HG03571 (cell line): ENCODE measurements around the gene TXNDC16.
"Not testable (repeated sequence)": the region's sequence is repeated elsewhere in the genome, so short reads cannot be mapped to it uniquely, and the experiment has no call there.

Source experiments
- ATAC-seq: cut with Tn5 transposase; IDR thresholded peaks from one replicate; pipeline ENCODE4 v1.9.1; 2021; ENCODE audit not compliant: unreplicated experiment

The TXNDC16 gene

GRCh38 chr14:52545584-52546317 lies 6.6 kb downstream of the TXNDC16 start:
- ATAC-seq = no peak

- ATAC-seq = no peak
Measured at GRCh38 chr14:52538623-52539022, 13.7 kb downstream of the TXNDC16 start.

- no peak for ATAC-seq
Measured at GRCh38 chr14:52536269-52536668, 16.0 kb downstream of the TXNDC16 start.

- ATAC-seq = no peak
Measured at GRCh38 chr14:52531481-52531880, 20.8 kb downstream of the TXNDC16 start.

- no peak for ATAC-seq
Measured at GRCh38 chr14:52527052-52527451, 25.3 kb downstream of the TXNDC16 start.

DNA sequence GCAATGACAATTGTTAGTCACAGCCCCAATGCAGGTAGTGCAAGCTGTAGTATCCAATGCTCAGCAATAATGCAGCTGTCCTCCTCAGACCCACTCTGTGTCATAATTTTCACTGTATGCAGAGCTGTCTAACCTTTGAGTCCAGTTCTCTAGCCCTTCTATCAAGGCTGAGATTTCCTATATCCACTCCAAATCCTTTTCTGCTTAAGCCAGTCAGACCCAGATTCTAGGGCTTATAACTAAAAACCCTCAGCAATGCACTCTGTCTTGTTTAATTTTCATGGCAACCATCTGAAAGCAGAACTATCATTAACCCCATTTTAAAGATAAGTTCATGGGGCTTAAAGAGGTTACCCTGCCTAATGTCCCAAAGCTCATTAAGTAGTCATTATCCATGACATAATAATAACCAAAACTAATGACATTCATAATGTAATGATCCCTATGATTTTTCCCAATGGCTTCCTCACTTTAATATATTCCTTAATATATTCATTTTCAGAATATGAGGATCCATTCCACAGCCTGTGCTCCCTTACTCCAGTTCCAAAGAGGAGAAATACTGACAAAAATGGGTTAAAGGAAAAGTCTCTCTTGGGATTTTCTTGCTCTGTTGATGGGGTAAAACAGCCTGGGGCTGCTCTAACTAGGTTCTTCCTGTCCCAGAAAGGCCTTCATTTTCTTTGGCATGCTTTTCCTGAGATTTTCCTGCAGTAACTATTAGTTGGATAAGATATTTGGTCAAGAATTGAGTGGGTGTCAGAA lies 29.5 kb downstream of the TXNDC16 start:
- no peak for ATAC-seq

- ATAC-seq = no peak
Measured at GRCh38 chr14:52522033-52522432, 30.3 kb downstream of the TXNDC16 start.

DNA sequence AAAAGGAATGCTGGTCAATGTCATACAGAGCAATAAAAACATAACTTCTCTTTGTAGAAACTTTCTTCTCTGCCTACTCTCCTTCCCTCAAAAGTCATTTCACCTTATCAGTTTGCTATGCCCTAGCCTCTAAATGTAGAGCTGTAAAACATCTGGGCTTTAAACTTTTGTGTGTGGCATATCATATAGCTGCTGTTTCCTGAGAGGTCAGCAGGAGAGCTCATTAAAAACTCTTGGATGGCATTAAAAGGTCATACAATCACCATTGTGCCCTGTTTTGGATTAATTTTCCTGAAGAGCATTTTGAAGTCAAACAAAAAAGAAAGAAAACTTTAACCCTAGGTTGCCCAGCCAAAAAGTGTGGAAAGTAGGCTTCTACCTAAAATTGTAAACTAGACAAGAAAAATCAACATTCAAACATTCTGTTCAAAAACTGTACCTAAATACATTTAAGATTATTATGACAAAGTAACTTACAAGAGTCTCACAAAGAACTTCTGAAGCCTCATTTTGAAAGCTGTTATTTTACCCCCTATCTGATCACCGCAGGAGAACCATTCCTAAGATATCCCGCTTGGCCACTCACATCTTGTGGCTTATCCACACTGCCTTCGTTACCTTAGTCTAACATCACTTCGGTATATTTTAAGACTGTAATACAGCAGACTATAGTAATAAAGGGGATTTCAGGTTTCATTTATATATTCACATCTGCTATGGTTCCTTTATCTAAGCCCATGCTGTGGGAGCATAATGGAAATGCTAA lies 38.1 kb downstream of the TXNDC16 start:
- ATAC-seq = no peak

DNA sequence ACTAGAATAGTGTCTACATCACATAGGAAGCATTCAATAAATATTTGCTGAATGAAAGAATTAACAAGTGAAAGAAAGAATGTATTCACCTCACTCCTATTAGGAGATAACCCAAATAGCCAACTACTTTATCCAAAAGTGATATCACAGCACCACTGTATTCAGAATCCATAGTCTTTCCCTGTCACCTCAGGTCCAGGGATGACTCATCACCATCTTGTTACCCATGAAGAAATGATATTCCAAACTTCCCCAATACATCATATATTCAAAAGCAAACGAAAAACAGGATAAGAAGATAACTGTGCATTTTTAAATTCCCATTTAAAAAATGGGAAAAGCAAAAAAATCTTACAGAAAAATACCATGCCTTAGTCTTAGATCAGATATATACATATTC lies 39.1 kb downstream of the TXNDC16 start:
- ATAC-seq = no peak

GRCh38 chr14:52494444-52494843 lies 57.9 kb downstream of the TXNDC16 start:
- ATAC-seq = no peak

DNA sequence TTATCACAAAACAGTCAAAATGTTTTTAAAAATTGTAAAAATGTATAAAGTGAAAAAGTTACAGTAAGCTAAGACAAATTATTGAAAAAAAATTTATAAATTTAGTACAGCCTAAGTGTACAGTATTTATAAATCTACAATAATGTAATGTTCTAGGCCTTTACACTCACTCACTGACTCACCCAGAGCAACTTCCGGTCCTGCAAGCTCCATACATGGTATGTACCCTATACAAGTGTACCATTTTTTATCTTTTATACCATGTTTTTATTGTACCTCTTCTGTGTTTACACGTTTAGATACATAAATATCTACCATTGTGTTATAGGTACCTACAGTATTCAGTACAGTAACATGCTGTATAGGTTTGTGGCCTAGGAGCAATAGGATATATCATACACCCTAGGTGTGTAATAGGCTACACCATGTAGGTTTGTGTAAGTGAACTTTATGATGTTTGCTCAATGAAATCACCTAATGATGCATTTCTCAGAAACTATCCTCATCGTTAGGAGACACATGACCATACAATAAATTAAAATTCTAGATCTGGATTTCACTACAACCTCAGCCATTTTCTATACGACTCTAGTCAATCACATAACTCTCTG lies 66.8 kb downstream of the TXNDC16 start:
- ATAC-seq = no peak

DNA sequence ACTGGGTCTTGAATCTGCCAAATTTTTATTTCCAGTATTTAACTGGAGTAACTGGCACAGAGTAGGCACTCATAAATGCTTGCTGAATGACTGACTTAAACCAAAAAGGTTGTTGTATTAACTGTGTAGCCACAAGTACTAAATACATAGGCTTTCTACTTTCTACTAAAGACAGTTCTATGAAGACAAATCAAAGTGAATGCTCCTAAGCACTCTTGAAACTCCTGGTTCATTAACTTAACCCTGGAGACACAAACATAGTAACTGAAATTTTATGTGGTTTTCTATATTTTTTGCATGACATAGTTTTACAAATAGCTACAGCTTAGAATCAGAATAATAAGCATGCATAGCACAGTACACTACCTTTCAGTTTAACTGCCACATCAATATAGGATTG lies 70.4 kb downstream of the TXNDC16 start:
- ATAC-seq = no peak

DNA sequence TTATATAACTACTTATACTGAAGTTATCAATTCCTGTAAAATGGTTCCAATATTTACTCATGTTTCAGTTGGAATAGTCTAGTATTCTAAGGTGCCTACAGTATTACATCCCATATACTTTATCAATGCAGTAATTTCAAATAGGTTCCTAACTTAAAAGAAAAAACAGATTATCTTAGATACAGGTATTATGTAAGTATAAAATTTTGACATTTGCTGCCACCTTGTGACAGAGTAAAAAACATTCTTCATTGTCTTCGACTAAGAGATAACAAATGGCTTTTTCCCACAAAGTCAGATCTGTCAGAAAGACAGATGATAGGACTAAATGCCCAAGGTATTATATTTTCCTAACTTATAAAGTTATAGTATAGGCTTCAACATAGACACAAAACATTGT lies 78.7 kb downstream of the TXNDC16 start:
- no peak for ATAC-seq

DNA sequence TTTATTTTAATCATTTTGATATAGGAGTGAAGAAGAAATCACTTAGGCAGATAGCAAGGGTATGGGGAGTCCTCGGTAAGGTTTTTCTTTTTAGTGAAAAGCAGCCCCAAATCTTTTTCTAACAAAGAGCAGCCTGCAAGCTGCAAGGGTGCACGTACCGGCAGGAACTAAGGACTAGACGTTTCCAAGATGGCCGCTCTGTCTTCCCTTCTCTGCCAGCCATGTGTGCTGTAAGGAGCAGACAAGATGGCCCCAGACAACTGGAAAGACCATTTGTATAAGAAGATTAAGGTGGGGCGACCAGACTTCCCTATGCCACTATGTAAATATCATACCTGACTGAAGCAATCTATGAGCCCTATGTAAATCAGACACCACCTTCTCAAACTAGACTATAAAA lies 79.6 kb downstream of the TXNDC16 start:
- no peak for ATAC-seq

DNA sequence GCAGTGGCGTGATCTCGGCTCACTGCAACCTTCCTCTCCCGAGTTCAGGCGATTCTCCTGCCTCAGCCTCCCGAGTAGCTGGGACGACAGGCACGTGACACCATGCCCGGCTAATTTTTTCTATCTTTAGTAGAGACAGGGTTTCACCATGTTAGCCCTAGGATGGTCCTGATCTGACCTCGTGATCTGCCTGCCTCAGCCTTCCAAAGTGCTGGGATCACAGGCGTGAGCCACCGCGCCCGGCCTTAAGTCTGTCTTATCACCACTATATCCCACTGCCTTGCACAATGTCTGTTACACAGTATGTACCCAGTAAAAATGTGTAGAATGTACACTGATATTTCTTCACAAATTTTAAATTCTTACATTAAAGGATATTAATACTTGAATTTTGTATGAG lies 80.1 kb downstream of the TXNDC16 start:
- ATAC-seq = not testable (repeated sequence)

DNA sequence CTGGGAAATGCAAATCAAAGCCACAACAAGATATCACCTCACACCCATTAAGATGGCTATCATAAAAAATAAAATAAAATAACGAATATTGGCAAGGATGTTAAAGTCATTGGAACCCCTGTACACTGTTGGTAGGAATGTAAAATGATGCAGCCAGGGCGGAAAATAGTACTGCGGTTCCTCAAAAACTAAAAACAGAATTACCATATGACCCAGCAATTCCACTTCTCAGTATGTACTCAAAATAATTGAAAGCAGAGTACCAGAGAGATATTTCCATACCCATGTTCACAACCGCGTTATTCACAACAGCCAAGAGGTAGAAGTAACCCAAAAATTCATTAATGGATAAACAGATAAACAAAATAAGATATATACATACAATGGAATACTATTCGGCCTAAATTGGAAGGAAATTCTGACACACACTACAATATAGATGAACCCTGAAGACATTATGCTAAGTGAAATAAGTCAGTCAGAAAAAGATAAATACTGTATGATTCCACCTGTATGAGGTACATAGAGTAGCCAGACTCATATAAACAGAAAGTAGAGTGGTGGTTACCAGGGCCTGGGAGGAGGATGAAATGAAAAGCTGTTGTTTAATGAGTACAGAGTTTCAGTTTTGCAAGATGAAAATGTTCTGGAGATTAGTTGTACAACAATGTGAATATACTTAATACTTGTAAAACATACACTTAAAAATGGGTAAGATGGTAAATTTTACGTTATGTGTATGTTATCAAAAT lies 84.6 kb downstream of the TXNDC16 start:
- ATAC-seq = no peak

GRCh38 chr14:52464175-52464574 lies 88.1 kb downstream of the TXNDC16 start:
- ATAC-seq = no peak

DNA sequence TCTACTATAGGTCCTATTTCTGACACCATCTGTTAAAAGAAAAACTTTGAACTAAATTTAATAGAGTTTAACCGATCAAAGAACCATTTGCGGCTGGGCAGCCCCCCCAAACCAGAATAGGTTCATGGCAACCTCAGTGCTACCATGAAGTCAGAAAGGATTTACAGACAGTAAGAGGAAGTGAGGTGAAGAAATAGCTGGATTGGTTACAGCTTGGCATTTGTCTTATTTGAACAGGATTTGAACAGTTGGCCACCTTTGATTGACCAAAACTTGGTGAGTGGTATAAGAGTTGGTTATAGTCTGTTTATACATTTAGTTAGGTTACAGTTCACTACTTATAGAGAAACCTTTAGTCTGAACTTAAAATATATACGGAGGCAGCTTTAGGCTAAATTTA lies 88.9 kb downstream of the TXNDC16 start:
- ATAC-seq = no peak

DNA sequence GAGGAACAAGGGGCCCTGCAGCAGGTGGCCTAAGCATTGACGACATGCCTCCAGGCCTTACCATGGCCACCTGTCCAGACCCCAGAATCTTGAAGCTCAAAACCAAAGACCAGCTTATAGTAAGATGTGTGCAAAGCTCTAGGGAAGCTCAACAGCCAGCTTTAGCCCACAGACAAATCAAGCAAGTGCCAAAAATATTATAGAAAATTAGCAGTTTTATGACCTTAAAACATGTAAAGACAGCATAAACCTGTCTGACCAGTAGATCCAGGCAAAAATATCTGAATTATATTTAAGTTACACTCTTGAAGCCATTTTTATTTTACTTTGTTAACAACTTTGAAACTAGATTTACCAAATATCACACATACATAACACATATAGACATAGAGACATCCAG lies 90.6 kb downstream of the TXNDC16 start:
- ATAC-seq = no peak

DNA sequence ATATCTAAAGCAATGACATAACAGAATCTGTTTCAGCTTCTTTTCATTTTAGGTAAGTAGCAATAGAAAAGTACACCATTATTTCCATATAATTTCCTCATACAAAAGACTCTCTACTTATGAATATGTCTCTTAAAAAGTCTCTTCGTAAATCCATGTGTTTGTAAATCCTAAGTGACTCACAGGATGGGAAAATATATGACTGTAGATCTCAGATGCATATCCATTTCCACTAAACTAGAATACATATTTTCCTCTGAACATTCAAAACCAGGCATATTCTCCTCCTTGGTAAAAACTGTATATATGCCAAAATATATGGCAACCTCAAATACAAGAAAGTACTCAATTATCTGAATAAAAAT lies 93.6 kb downstream of the TXNDC16 start:
- no peak for ATAC-seq

GRCh38 chr14:52457411-52457810 lies 94.9 kb downstream of the TXNDC16 start:
- no peak for ATAC-seq
